Testis (tissue), 3 donors: ENCODE data around the gene CFAP107. TPM values are rescaled to one million over a fixed set of nuclear protein-coding genes. Genes with fewer than 3 reads are reported as not detected.

ENCODE experiments used
- polyA plus RNA-seq: library from polyadenylated mRNA; stranded (reverse); fragments of 350-450 nt; fragmentation: Illumina TruSeq; extraction: RNeasy Lipid Tissue Mini Kit (QIAGEN cat#74804); gene quantifications from one replicate; pipeline ENCODE4 v1.2.3, GENCODE V29; 2014; ENCODE audit warnings: low read depth, low replicate concordance; ENCODE audit not compliant: insufficient read depth
- total RNA-seq, 2 donors: library from RNA; depleted of rRNA; stranded (reverse); fragments of >200 nt; gene quantifications; one replicate each; pipeline ENCODE4 v1.2.3, GENCODE V29; 2016

CFAP107 gene
- total and polyA plus RNA-seq, 3 donors from 2014 or later = 8.1 to 87.9 (median 13.4) TPM

Other genes with a start within 250 kb of the CFAP107 start
- 10 to 100 TPM; 27.1 to 30.2 TPM for gene DHRS3, start 128.0 kb upstream of the CFAP107 start, total RNA-seq
- gene DHRS3, start 128.0 kb upstream of the CFAP107 start, polyA plus RNA-seq = 38.7 TPM
- gene AADACL4, start 102.1 kb upstream of the CFAP107 start, total RNA-seq = not detected
- gene AADACL4, start 102.1 kb upstream of the CFAP107 start, polyA plus RNA-seq = 0.66 TPM
- not detected for gene AADACL3, start 30.1 kb upstream of the CFAP107 start, total RNA-seq
- gene AADACL3, start 30.1 kb upstream of the CFAP107 start, polyA plus RNA-seq = not detected
- gene PRAMEF12, start 27.5 kb downstream of the CFAP107 start, total RNA-seq = under 1 TPM; 0.24 to 0.25 TPM
- not detected for gene PRAMEF12, start 27.5 kb downstream of the CFAP107 start, polyA plus RNA-seq
- not detected for gene PRAMEF1, start 45.2 kb downstream of the CFAP107 start, total RNA-seq
- 0.61 TPM for gene PRAMEF1, start 45.2 kb downstream of the CFAP107 start, polyA plus RNA-seq
- gene PRAMEF11, start 85.2 kb downstream of the CFAP107 start, total RNA-seq = not detected
- gene PRAMEF11, start 85.2 kb downstream of the CFAP107 start, polyA plus RNA-seq = not detected
- under 1 TPM in 1 of 2 donors, not detected in 1; 0.31 TPM for gene HNRNPCL1, start 102.5 kb downstream of the CFAP107 start, total RNA-seq
- gene HNRNPCL1, start 102.5 kb downstream of the CFAP107 start, polyA plus RNA-seq = not detected
- gene PRAMEF2, start 110.9 kb downstream of the CFAP107 start, total RNA-seq = under 1 TPM in 1 of 2 donors, not detected in 1; 0.24 TPM
- 0.73 TPM for gene PRAMEF2, start 110.9 kb downstream of the CFAP107 start, polyA plus RNA-seq
- gene PRAMEF4, start 140.0 kb downstream of the CFAP107 start, total RNA-seq = not detected
- gene PRAMEF4, start 140.0 kb downstream of the CFAP107 start, polyA plus RNA-seq = not detected
- not detected for gene PRAMEF10, start 152.1 kb downstream of the CFAP107 start, total RNA-seq
- gene PRAMEF10, start 152.1 kb downstream of the CFAP107 start, polyA plus RNA-seq = not detected
- gene PRAMEF7, start 170.4 kb downstream of the CFAP107 start, total RNA-seq = not detected
- 0.20 TPM for gene PRAMEF7, start 170.4 kb downstream of the CFAP107 start, polyA plus RNA-seq
- not detected for gene PRAMEF6, start 201.4 kb downstream of the CFAP107 start, total RNA-seq
- not detected for gene PRAMEF6, start 201.4 kb downstream of the CFAP107 start, polyA plus RNA-seq